WTC11 (cell line): ENCODE measurements around the gene BBS12.

ENCODE experiments used
- CBFB ChIP-seq: sonication (generic); formaldehyde crosslinking; IDR thresholded peaks from 2 replicates; pipeline ENCODE4 v1.8.1; 2022; ENCODE audit warnings: mild to moderate bottlenecking, low read depth, missing genetic modification reagents
- ERG ChIP-seq: fragments of 250-450 bp; sonication (Bioruptor Pico); IDR thresholded peaks from 2 replicates; pipeline ENCODE4 v1.8.0; 2021; ENCODE audit warnings: mild to moderate bottlenecking
- FOXJ3 ChIP-seq: sonication (generic); formaldehyde crosslinking; IDR thresholded peaks from 2 replicates; pipeline ENCODE4 v1.9.0; 2021; ENCODE audit warnings: missing genetic modification reagents, mild to moderate bottlenecking, borderline replicate concordance
- RELA ChIP-seq: sonication (generic); formaldehyde crosslinking; IDR thresholded peaks from 2 replicates; pipeline ENCODE4 v1.8.1; 2022; ENCODE audit warnings: missing genetic modification reagents, mild to moderate bottlenecking, borderline replicate concordance
- SP1 ChIP-seq: sonication (generic); formaldehyde crosslinking; conservative IDR thresholded peaks from 2 replicates; pipeline ENCODE4 v1.8.1; 2022; ENCODE audit warnings: missing genetic modification reagents
- TP53 ChIP-seq: sonication (generic); formaldehyde crosslinking; IDR thresholded peaks from 2 replicates; pipeline ENCODE4 v1.8.1; 2023; ENCODE audit warnings: mild to moderate bottlenecking, missing genetic modification reagents
- TF ChIP-seq, protein P1 (sequence below): fragments of 200-600 bp; IDR thresholded peaks from 2 replicates; pipeline ENCODE4 v1.8.0; 2022; ENCODE audit warnings: antibody characterized with exemption
- TF ChIP-seq, protein P2 (sequence below): sonication (generic); formaldehyde crosslinking; IDR thresholded peaks from 2 replicates; pipeline ENCODE4 v1.8.0; 2022; ENCODE audit warnings: mild to moderate bottlenecking, missing genetic modification reagents
- TF ChIP-seq, protein P3 (sequence below): fragments of 250-450 bp; sonication (Bioruptor Pico); IDR thresholded peaks from 2 replicates; pipeline ENCODE4 v2.1.2; 2022; ENCODE audit warnings: mild to moderate bottlenecking, moderate library complexity
- TF ChIP-seq, protein P4 (sequence below): sonication (generic); formaldehyde crosslinking; IDR thresholded peaks from 2 replicates; pipeline ENCODE4 v1.8.1; 2023; ENCODE audit warnings: mild to moderate bottlenecking, missing genetic modification reagents, moderate library complexity

DNA sequence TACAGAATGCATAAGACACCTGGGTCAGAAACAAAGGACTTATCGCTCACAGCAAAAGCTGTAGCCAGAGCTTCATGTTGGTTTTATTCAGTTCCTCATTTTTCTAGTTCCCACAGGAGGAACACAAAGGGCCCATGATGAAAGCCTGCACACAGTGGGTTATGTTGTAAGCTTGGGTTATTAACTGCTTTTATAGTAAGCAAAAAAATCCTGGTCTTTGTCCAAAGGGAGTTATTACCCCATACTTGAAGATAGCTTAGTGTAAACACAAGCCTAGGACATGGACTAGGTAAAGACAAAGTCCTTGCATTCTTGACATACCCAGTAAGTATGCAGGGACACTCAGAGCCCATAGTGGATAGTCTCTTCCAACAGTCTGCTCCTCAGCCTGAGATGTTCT lies 11.7 kb downstream of the BBS12 start:
- TF ChIP-seq, protein P1, sequence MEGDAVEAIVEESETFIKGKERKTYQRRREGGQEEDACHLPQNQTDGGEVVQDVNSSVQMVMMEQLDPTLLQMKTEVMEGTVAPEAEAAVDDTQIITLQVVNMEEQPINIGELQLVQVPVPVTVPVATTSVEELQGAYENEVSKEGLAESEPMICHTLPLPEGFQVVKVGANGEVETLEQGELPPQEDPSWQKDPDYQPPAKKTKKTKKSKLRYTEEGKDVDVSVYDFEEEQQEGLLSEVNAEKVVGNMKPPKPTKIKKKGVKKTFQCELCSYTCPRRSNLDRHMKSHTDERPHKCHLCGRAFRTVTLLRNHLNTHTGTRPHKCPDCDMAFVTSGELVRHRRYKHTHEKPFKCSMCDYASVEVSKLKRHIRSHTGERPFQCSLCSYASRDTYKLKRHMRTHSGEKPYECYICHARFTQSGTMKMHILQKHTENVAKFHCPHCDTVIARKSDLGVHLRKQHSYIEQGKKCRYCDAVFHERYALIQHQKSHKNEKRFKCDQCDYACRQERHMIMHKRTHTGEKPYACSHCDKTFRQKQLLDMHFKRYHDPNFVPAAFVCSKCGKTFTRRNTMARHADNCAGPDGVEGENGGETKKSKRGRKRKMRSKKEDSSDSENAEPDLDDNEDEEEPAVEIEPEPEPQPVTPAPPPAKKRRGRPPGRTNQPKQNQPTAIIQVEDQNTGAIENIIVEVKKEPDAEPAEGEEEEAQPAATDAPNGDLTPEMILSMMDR = no peak
- TF ChIP-seq TP53 (CRISPR knock-in tag) (no peak), SP1 (no peak), RELA (CRISPR knock-in tag) (no peak), CBFB (CRISPR knock-in tag) (no peak), ERG (no peak), FOXJ3 (no peak)
- TF ChIP-seq, protein P2, sequence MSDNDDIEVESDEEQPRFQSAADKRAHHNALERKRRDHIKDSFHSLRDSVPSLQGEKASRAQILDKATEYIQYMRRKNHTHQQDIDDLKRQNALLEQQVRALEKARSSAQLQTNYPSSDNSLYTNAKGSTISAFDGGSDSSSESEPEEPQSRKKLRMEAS = no peak
- TF ChIP-seq, protein P3, sequence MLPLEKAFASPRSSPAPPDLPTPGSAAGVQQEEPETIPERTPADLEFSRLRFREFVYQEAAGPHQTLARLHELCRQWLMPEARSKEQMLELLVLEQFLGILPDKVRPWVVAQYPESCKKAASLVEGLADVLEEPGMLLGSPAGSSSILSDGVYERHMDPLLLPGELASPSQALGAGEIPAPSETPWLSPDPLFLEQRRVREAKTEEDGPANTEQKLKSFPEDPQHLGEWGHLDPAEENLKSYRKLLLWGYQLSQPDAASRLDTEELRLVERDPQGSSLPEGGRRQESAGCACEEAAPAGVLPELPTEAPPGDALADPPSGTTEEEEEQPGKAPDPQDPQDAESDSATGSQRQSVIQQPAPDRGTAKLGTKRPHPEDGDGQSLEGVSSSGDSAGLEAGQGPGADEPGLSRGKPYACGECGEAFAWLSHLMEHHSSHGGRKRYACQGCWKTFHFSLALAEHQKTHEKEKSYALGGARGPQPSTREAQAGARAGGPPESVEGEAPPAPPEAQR (CRISPR knock-in tag) = no peak
- TF ChIP-seq, protein P4, sequence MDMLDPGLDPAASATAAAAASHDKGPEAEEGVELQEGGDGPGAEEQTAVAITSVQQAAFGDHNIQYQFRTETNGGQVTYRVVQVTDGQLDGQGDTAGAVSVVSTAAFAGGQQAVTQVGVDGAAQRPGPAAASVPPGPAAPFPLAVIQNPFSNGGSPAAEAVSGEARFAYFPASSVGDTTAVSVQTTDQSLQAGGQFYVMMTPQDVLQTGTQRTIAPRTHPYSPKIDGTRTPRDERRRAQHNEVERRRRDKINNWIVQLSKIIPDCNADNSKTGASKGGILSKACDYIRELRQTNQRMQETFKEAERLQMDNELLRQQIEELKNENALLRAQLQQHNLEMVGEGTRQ (CRISPR knock-in tag) = no peak
